DMS53 (cell line): ENCODE data around the gene NOTCH3.

ENCODE experiments used
- DNase-seq: peaks from one replicate; lab custom pipeline; 2025; lab: John Stamatoyannopoulos, UW

The NOTCH3 gene

DNA sequence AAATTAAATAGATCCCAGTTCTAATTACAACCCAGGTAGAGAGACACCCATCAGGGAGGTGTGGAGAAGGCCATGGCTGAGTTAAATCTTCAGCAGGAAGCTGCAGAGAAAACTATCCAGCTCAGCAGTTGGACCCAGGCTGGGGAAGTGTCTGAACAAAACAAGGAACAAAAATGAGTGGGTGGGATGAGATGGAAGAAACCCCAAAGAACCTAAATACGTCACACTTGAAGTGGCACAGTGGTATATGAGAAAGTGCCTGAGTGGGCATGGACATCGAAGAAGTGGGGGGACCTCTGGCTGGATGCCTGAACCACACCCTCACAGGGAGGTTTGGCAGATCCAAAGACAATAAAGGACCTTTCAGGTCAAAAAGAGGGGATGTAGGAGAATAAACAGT, 35.0 kb upstream of the NOTCH3 start:
- no peak for DNase-seq

DNA sequence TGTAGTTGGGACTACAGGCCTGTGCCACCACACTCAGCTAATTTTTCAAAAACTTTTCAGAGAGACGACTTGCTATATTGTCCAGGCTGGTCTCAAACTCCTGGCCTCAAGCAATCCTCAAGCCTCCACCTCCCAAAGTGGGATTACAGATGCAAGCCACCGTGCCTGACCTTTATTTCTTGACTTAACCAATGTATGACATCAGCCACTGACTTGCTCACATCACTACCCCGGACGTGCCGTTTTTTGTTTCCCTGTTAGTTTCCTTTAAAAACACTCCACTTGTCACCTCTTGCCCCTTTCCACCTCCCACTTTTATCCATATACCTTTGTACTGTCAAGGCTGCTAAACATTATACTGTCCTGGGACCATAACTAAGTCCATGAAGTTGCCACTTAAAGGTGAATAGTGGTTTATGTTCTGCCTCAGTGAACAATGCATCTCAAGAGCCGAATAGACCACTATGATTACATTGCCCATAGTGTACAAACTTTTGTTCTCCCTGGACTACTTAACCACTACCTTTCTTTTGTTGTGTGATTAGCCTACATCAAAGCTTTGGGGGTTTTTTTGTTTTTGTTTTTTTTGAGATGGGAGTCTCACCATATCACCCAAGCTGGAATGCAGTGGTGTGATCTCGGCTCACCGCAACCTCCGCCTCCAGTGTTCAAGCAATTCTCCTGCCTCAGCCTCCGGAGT, 33.8 kb upstream of the NOTCH3 start:
- DNase-seq: peak; percentile 59

DNA sequence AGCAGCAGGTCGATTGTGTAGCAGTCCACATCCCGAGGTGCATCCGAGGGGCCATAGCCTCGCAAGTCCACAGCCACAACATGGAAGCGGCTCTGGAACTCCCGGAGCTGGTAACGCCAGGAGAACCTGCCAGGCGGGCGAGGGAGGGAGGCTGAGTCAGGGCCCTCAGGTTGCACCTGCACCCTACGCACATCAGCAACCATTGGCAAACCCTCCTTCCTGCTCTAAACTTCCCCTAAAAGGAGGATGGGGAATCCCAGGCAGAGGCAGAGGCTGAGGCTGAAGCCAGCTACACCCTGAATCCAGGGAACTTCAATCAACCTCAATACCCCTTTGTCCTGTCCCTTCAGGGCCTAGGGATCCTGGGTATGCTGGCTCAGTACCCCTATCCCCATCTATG, 30.5 kb upstream of the NOTCH3 start:
- peak; percentile 14 for DNase-seq

DNA sequence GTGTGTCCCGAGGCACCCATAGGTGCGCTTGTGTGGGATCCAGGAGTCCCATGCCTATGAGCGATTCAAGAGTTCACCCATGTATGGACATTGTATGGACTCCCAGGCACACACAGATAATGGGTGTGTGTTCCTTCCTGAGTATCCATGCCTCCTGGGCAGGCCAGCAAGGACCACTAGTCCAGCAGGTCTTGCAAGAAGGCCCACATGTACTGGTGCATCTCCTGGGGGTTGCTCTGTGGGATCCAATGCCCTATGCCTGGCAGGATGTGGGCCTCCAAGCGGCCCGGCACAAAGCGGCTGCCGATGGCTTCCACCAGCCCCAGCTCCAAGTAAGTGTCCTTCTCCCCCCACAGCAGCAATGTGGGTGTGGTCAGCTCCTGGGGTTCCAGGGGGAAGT, 26.5 kb upstream of the NOTCH3 start:
- DNase-seq: no peak

DNA sequence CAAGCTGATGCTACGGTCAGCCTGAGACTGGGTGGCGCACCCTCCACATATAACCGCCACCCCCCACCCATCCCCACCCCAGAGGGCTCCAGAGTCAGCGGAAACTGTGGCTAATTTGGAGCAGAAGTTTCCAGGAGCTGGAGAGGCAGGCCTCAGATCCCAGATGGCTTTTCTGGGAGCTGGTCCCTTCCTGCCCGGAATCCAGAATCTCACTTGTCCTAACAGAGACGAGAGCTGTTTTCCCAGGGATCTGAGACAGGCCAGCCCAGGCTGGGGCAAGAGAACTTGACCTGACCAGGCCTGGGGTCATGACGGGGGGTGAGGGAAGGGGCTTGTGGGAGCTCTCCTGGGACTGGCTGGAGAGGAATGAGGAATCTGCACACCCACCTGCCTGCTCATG, 25.0 kb upstream of the NOTCH3 start:
- DNase-seq: no peak

DNA sequence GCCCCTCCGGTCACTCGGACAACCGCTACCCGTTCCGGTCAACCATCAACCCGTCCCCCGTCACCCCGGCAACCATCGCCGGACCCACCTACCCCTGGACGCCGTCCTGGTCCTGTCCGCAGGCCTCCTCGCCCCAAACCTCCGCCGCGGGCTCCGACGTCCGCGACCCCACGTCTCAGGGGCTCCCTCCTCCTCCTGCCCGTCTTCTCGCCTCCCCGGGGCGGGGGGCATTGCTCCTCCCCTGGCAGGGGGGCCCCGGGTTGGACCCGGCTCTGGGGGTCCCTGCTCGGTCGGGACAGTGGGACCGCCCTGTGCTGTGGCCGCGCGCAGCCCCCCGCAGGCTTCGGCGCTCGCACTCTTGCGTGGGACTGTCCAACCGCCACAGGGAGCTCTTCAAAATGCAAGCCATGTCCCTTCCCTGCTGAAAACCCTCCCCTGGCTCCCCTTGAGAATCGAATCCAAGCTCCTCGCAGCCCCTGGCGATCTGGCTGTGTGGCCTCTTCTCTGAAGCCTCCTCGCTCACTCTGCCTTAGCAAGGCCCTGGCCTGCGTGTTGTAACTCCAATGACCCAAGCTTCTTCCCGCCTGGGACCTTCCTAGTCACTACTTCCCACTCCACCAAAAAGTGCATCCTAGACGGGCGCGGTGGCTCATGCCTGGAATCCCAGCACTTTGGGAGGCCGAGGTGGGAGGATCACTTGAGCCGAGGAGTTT, 23.0 kb upstream of the NOTCH3 start:
- DNase-seq: peak; percentile 43

DNA sequence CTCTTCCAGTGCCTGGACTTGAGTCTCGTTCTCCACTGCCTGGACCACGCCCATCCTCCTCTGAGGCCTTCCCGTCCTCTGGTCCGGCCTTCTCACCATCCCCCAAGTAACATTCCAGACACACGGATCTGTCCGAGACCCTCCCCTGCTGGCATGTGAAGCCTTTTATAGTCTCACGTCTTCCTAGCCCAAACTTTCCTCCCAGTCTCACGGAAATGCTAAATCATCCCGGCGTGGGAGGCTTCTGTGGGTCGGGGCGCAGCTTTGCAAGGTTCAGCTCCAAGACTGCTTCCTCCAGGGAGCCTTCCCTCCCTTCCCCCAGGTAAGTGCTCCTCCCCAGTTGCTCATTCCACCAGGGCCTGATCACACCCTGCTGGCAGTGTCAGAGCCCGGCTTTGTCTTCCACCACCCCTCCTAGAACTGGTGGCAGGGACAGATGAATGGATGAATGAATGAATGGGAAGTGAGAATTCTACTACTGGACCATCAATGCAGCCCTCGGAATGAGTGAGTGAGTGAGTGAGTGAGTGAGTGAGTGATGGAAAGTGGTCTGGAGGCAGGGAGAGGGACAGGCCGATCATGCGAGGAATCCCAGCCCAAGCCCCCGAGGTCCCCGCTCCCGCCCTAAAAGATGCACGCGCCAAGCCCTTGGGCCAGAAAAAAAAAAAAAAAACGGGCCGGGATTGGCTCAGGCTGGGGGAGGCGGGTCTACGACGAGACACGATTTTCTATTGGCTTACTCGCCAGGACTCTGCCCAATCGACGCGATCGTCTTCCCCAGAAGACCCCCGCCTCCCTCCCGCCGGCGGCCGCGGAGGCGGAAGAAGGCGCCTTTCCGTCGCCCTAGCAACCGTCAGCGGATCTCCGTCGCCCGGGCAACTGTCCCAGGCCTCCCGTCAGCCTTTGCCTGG, 22.2 kb upstream of the NOTCH3 start:
- DNase-seq: peak; percentile 96

DNA sequence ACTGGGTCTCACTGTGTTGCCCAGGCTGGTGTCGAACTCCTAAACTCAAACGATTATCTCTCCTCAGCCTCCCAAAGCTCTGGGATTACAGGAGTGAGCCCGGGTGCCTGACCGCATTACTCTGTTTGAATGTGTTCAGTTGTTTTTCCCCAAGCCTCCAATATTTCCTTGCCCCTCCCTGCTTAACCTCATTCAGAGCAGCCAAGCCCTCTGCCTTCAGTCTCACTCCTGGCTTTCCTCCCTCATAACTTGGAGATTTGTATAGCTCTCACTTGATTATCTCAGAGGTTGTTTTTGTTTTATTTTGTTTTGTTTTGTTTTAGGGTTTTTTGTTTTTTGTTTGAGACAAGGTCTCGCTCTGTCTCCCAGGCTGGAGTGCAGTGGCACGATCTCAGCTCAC, 20.0 kb upstream of the NOTCH3 start:
- DNase-seq: no peak

DNA sequence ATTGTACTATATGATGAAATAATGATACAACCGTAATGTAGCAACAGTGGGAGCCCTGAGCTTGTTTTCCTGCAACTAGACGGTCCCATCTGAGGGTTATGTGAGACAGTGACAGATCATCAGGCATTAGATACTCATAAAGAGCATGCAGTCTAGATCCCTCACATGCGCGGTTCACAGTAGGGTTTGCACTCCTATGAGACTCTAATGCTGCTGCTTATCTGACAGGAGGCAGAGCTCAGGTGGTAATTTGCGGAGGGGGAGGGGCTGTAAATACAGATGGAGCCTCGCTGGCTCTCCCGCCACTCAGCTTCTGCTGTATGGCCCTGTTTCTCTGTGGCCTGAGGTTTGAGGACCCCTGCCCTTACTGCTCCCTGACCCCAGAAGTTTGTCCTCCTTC, 17.7 kb upstream of the NOTCH3 start:
- no peak for DNase-seq

DNA sequence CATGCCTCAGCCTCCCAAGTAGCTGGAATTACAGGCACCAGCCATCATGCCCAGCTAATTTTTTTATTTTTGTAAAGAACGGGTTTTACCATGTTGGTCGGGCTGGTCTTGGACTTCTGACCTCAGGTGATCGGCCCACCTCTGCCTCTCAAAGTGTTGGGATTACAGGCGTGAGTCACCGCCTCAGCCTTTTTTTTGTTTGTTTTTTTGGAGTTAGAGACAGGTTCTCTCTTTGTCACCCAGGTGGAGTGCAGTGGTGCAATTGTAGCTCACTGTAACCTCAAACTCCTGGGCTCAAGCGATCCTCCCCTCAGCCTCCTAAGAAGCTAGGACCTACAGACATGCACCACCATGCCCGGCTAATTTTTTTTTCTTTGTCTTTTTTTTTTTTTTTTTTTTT, 15.6 kb upstream of the NOTCH3 start:
- DNase-seq: peak; percentile 76

DNA sequence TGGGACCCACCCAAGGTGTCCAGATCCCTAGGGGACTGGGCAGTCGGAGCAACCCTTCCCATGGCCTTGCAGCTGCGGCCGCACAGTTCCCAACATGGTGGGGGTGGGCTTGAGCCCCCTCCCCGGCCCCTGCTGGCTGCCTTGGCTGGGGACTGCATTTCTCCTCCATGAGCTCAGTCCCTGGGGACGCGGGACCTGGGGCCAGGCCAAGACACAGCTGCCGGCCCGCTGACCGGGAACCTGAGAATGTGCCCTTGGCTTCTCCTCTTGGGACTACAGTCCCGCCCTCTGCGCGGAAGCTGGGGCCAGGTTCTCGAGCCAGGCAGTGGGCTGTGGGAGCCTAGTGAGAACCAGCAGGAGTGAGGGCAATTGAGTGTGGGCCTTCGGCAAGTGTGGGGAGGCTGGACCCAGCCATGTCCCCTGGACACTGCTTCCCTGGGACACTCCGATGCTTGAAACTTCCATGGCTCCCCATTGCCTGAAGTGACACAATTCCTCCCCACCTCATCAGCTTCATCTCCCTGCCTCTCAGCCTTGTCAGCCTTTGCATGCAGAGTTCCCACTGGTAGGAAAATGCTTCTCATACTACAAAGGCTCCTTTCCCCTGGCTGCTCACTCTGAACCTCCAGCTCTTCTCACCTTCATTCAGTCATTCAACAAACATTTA, 13.1 kb upstream of the NOTCH3 start:
- no peak for DNase-seq

DNA sequence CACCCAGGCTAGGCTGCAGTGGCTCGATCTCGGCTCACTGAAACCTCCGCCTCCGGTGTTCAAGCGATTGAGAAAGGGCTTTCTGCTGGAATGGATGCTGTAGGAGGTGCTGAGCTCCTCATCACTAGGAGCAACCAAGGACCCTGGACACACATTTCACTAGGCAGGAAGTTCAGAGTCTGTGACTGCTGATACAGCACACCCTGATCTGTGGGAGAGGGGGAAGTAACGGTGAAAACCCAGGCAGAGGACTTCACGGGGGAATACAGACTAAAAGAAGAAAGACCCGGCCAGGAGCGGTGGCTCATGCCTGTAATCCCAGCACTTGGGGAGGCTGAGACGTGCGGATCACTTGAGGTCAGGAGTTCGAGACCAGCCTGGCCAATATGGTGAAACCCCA, 11.9 kb upstream of the NOTCH3 start:
- no peak for DNase-seq

DNA sequence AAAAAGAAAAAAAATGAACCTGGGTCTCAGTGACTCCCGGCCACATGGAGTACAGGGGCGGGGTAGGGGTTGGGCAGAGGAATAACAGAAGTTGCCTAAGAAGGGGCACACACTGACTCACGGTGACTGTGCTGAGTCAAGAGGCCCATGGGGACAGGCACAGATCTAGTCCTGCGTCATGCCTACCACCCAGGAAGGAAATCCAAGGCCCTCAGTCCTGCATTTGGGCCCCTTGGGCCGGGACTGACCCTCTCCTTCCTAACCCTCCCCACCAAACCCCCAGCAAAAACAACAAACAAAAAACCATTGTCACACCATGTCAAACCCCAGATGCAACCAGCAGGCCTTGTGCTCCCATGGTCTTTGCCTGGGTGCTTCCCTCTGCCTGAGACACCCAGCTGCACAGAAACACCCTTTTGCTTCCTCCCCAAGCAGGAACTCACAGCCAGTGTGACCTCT, 9.6 kb upstream of the NOTCH3 start:
- DNase-seq: no peak

DNA sequence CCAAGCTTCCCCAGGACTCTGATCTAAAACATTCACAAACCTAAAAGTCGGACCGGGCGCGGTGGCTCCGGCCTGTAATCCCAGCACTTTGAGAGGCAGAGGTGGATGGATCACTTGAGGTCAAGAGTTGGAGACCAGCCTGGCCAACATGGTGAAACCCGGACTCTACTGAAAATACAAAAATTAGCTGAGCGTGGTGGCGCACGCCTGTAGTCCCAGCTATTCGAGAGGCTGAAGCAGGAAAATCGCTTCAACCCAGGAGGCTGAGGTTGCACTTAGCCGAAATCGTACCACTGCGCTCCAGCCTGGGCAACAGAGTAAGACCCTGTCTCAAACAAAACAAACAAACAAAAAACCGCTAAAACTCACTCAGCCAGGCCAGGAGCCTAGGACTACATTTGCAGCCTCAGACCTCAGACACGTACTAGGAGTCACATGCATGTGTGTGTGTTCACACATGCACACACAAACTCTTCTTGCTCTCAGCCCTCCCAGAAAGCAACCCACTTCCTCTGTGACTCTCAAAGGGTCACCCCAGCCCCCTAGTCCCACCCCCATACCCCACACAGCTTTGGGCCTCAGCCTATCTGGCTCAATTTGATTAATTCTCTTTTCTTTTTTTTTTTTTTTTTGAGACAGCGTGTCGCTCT, 704 bp upstream of the NOTCH3 start:
- DNase-seq: no peak

DNA sequence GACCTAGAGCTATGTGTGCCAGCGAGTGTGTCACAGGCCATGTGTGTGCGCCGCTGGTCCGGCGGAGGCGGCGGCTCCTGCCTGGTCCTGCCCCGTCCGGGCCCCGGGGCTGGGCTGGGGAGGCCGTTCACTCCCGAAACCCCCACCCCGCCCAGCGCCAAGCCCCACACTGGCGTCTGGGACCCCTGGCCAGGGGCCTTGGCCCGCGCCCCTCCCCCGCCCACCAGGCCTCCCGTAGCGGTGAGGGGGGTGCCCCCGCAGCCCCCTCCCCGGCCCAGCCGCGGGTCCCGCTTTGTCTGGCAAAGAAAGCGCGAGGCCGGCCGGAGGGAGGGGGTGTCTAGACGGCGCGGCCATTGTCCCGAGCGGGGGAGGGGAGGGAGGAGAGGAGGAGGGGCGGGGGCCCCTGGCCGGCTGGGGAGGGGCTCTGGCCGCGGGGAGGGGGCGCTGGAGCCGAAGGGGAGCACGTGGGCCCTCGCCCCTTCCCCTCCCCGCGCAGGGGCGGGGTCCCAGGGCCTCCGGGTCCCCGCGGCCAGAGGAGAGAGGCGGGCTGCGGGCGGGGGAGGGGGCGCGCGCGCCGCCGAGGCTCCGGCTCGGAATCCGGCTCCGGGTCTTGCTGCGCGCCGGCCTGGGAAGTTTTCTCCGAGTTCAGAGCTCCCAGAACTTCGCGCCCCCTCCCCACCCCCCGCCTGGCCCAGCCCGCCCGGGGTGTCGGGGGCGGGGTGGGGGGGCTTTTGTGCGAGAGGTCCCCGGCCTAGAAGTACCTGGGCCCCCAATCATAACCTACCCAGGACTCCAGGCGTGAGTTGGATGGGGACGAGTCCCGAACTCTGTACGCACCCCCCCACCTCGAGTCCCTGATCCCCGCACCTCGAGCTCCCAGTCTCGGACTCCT, 888 bp downstream of the NOTCH3 start:
- DNase-seq: peak; percentile 33

DNA sequence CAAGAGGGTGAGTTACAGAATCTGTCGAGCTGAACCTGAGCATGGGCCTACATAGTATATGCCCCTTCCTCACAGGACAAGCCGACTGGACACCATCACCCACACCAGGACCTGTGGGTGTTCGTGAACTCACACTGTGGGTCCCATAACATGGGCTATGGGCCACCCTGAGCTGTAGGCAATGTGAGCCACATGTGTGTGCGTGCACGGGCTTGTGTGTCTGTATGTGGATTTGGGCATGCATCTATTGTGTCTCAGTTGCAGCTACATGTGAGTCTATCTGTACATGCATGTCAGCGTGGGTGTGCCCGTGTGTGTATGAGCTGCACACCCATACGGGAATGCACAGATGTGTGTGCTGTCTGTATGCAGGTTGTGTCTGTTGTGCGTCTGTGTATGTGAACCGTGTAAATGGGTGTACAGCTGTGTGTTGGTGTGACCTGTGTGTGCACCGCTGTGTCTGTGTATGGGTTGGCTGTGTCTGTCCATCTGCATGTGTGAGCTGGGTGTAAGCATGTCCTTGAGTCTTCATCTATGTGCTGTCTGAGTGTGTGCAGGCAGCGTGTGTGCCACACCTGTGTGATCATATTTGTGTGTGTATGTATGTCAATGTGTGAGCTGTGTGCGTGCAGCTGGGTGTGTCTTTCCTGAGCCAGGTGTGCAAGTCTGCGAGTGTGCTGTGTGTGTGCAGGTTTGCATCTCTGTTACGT, 1.7 kb downstream of the NOTCH3 start:
- peak; percentile 18 for DNase-seq

DNA sequence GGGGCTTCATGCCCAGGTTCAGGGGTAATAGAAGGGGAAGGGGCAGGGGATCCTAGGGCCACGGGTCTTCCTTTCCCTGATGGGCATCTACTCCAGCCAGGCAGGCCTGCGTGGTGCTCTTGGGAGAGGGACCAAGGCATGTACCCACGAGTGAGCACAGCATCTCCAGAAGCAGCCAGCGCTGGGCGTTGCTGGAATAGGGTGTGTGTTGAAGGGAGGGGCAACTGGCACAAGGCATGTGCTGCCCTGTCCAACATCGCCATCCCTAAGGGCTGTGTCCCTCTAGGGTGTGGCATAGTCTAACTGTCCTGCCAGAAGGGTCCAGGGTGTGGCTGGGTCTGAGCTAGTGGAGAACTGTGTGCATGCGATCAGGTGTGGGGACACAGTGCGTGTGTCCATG, 2.9 kb downstream of the NOTCH3 start:
- no peak for DNase-seq

DNA sequence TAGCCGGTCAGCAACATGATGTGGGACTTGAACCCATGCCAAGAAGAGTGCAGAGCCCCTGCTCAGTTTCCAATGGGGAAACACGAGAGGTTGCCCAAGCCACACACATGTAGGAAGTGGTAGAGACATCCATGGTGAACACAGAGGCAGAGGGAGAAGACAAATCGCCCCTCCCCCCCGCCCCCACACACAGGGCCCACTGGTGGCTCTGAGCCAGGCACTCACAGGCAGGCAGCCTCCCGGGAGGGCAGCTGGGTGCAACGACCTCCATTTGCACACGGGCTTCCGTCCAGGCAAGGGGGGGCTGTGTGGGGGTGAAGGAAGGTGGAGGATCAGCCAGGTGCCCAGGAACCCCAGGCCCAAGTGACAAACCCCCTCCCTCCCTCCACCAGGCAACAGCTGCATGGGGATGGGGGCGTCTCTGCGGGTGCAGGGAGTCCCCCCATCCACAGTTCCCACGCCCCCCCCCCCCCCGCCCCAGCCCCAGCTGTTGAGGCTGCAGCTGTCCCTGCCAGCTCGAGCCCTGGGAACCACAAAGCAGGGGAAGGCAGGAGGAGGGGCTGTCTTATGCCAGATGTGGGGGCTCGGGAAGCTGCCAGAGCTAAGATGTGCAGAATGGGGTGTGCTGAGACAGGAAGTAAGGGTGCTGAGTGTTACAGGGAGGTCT, 3.4 kb downstream of the NOTCH3 start:
- DNase-seq: no peak

DNA sequence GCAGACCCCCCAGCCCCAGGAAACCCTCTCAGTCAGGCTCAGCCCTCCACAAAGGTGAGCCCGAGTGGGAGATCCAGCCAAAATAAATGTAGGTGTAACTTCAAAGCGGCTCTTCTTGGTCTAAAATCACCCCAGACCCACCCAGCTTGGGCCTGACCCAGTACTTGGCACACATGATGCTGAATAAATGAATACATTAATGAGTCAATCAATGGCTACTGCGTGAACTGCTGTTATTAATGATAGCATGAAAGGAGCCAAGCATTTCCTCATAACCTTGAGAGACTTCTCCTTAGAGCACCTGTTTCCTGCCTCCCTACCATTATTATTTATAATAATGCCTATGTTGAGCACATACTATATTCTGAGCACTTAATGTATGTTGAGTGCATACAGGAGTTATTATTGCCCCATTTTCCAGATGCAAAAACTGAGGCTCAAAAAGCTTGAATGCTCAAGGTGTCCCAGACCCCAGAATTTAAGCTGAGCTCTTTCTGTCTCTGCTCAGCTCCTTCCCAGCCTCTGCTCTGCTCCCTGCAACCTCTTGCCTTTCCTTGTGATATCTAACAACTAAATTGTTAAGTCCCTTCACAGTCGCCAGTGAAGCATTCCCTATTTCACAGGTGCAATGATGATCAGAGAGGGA, 4.3 kb downstream of the NOTCH3 start:
- peak; percentile 41 for DNase-seq
